Endothelial cell of umbilical vein (primary cell): ENCODE measurements around the gene DAPL1.

ENCODE experiments used
- CTCF ChIP-seq, 2 donors: IDR thresholded peaks; 1 replicate in 1 of 2; 2 replicates in 1 of 2; pipeline ENCODE4 v1.5.1; 2011; ENCODE audit warnings: low read length in 2 of 2, mild to moderate bottlenecking in 2 of 2, moderate library complexity in 2 of 2, control low read depth in 1 of 2, inconsistent platforms in 1 of 2, low read depth in 1 of 2; ENCODE audit not compliant: insufficient read depth in 1 of 2; ENCODE audit errors: extremely low read depth in 1 of 2
- EZH2 ChIP-seq: IDR thresholded peaks from 2 replicates; pipeline ENCODE4 v1.6.1; 2012; ENCODE audit warnings: borderline replicate concordance, low read depth, mild to moderate bottlenecking, moderate library complexity, low read length, inconsistent platforms; ENCODE audit not compliant: severe bottlenecking
- MAX ChIP-seq: IDR thresholded peaks from 2 replicates; pipeline ENCODE4 v1.6.1; 2011; ENCODE audit not compliant: insufficient read depth, insufficient read length
- POLR2A ChIP-seq: IDR thresholded peaks from 2 replicates; pipeline ENCODE4 v1.6.1; 2012; ENCODE audit warnings: low read depth, mild to moderate bottlenecking, control low read depth, low read length
- POLR2AphosphoS5 ChIP-seq: IDR thresholded peaks from 2 replicates; pipeline ENCODE4 v1.6.1; 2012; ENCODE audit warnings: low read depth, mild to moderate bottlenecking, control low read depth, low read length, moderate library complexity; ENCODE audit not compliant: insufficient read depth

- no peak for TF ChIP-seq CTCF (IDR thresholded peaks at IDR 0.05; ENCODE audit: extremely low read depth in 1 of 2, insufficient read depth in 1 of 2, low read depth in 1 of 2, low read length in 2 of 2)
- no peak for TF ChIP-seq POLR2A
- TF ChIP-seq EZH2 = no peak
- no peak for TF ChIP-seq POLR2AphosphoS5
- TF ChIP-seq MAX = no peak
These were observed 35.1 kb downstream of the DAPL1 start for GRCh38 chr2:158830201-158830600.
